Measurements from ENCODE around the gene FBXW11. TPM values are rescaled to one million over a fixed set of nuclear protein-coding genes. Genes with fewer than 3 reads are reported as not detected.

The FBXW11 gene
- total RNA-seq, 2 donors from 2014 or later = 54.7 to 61.4 TPM

- Histone ChIP-seq H3K4me3 (no peak overlapping the region), H3K4me1 (replicated peaks) (peaks cover 5% of the 10 kb centered on the region), H3K27me3 (replicated peaks; ENCODE audit: insufficient read depth) (no peaks in the 10 kb centered on the region), H3K36me3 (no peaks in the 10 kb centered on the region), H3K9me3 (no peaks in the 10 kb centered on the region), H3K27ac (no peak overlapping the region)
- TF ChIP-seq CTCF (IDR thresholded peaks at IDR 0.05) = no peak
- no peak for TF ChIP-seq POLR2A (IDR thresholded peaks at IDR 0.05)
- TF ChIP-seq POLR2AphosphoS5 (IDR thresholded peaks at IDR 0.05) = no peak
- WGBS = 85% methylated on average over 5 of the region's 5 CpGs
- intact Hi-C loops (cut with DNase I) = loop anchor here (5.0 to 10.0 kb wide), 3 partner anchors 92 to 380 kb away; partner anchors contain the start of genes FBXW11 and STK10
- no peak for DNase-seq (ENCODE audit: low spot score)
Observed at GRCh38 chr5:171914726-171915338, 91.6 kb downstream of the FBXW11 start.

- no peak for DNase-seq (ENCODE audit: low spot score)
- TF ChIP-seq POLR2AphosphoS5 (IDR thresholded peaks at IDR 0.05) (no peak), POLR2A (IDR thresholded peaks at IDR 0.05) (no peak), CTCF (IDR thresholded peaks at IDR 0.05) (no peak)
- no peaks in the 10 kb centered on the region for H3K27me3 ChIP-seq (replicated peaks; ENCODE audit: insufficient read depth)
- no peaks in the 10 kb centered on the region for H3K9me3 ChIP-seq
- intact Hi-C loops (cut with DNase I) = loop anchor here (2.0 to 10.0 kb wide), 4 partner anchors 93 to 381 kb away; partner anchors contain the start of genes FBXW11 and STK10
- peaks cover 5% of the 10 kb centered on the region for H3K4me1 ChIP-seq (replicated peaks)
- no peaks in the 10 kb centered on the region for H3K36me3 ChIP-seq
- no peak overlapping the region for H3K27ac ChIP-seq
- H3K4me3 ChIP-seq = no peak overlapping the region
Observed at GRCh38 chr5:171913987-171914273, 92.5 kb downstream of the FBXW11 start.

- no peak for TF ChIP-seq CTCF (IDR thresholded peaks at IDR 0.05)
- TF ChIP-seq POLR2A (IDR thresholded peaks at IDR 0.05) = no peak
- no peak for TF ChIP-seq POLR2AphosphoS5 (IDR thresholded peaks at IDR 0.05)
- Histone ChIP-seq H3K36me3 (no peaks in the 10 kb centered on the region), H3K4me1 (replicated peaks) (peaks cover 5% of the 10 kb centered on the region), H3K4me3 (no peak overlapping the region), H3K27me3 (replicated peaks; ENCODE audit: insufficient read depth) (no peaks in the 10 kb centered on the region), H3K27ac (no peak overlapping the region), H3K9me3 (no peaks in the 10 kb centered on the region)
- no peak for DNase-seq (ENCODE audit: low spot score)
- intact Hi-C loops (cut with DNase I) = loop anchor here (5.0 to 10.0 kb wide), 3 partner anchors 96 to 384 kb away; partner anchors contain the start of genes FBXW11 and STK10
- WGBS = 37% methylated on average over 2 of the region's 2 CpGs
Observed at GRCh38 chr5:171911152-171911551, 95.3 kb downstream of the FBXW11 start.

- intact Hi-C loops (cut with DNase I) = no loop called here
- peak; percentile 28 for DNase-seq (ENCODE audit: low spot score)
- 53% methylated on average over 3 of the region's 3 CpGs for WGBS
Observed at GRCh38 chr5:171908638-171909037, 97.8 kb downstream of the FBXW11 start.

More at GRCh38 chr5:171908638-171909037, 97.8 kb downstream of the FBXW11 start:
- Histone ChIP-seq H3K4me1 (replicated peaks) (peaks cover 5% of the 10 kb centered on the region), H3K9me3 (no peaks in the 10 kb centered on the region), H3K4me3 (no peak overlapping the region), H3K36me3 (no peaks in the 10 kb centered on the region), H3K27ac (no peak overlapping the region), H3K27me3 (replicated peaks; ENCODE audit: insufficient read depth) (no peaks in the 10 kb centered on the region)
- no peak for TF ChIP-seq POLR2A (IDR thresholded peaks at IDR 0.05)
- peak; percentile 59 for TF ChIP-seq POLR2AphosphoS5 (IDR thresholded peaks at IDR 0.05)
- TF ChIP-seq CTCF (IDR thresholded peaks at IDR 0.05) = no peak
